Measurements from ENCODE around the gene WDR4.
"Not testable (repeated sequence)": the region's sequence is repeated elsewhere in the genome, so short reads cannot be mapped to it uniquely, and the experiment has no call there.

The WDR4 gene

DNA sequence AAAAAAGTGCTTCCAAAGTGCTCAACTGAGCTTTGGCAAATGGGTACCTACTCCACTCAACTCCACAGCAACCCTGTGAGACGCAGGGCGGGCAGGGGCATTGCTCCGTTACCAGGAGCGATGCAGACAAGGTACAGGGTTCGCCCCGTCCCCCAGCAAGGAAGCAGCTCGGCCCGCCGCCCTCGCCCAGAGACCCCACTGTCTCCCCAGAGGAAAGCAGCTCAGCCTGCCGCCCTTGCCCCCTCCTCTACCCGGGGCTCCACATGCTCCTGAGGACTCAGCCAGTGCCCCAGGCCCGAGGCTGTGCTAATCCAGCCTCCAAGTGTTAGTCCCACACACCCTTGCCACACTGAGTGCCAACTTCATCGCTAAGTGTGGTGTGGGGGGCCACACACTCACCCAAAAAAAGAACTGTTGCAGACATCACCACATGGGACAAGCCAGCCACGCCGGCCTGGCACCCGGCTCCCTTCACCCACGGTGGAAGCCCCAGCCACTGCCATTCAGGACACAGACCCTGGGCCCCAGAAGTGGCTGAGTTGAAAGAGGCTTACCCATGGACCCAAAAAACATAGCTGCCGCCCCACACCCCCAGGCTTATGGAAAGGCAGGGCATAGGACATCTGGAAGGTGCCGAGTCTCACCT is 26.3 kb downstream of the WDR4 start:
- no peak for DNase-seq (ENCODE audit: low spot score)

DNA sequence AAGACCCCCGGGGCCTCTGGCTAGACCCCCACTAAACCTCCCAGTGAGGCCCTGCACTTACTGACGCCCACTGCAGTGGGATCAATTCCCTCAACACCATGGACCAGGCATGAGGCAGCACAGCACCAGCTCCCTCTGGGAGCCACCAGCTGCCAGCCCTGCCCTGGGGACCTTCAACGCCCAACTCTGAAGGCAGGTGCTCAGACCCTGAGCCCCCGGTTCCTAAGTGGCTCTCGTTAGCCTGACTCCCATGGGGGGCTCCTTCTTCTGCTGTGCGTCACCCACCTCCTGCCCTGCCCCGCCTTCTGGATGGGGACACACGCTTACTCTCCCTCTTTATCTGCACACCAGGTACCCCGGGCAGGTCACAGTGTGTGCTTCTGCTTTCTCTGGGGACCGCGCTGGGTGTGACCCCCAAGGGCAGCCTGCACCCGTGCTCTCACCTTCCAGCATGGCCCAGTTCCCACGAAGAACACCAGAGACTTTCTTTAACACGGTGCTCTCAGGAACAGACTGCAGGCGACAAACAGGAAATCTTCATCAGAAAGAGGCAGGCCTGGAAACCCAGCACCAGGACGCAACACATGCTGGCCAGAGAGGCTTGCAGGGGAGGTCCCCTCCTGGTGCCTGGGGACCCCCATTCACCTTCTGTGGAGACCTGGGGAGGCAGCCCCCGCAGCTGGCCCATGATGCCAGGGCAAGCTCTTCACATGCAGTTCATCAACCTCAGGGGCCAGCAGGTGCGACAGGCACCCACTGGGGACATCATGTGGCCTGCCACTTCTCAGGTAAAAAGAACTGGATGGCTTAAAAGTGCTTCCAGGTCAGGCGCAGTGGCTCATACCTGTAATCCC is 27.3 kb downstream of the WDR4 start:
- DNase-seq (ENCODE audit: low spot score): no peak

DNA sequence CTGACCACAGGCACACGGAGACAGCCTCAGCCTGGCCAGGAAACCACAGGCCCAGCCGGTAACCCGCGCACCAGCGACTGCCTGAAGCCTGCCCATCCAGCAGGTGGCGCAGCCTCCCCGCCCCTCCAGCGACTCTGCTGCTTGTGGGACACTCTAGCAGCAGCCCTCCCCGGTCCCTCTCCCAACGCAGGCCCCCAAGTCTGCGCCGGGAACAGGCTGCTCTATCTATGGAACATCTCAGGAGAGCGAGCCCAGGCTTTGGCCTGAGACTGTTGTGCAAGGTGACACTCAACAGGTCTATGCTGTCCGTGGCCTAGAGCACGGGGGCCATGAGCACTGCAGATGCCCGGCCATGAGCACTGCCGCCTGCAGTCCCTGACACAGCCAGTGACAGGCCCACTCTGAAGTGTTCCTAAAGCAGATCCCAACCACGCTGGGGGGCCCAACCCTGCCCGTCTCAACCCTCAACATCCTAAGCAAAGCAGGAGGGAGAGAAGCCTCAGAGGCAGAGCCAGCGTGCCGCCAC is 28.4 kb downstream of the WDR4 start:
- DNase-seq (ENCODE audit: low spot score): peak; percentile 53

DNA sequence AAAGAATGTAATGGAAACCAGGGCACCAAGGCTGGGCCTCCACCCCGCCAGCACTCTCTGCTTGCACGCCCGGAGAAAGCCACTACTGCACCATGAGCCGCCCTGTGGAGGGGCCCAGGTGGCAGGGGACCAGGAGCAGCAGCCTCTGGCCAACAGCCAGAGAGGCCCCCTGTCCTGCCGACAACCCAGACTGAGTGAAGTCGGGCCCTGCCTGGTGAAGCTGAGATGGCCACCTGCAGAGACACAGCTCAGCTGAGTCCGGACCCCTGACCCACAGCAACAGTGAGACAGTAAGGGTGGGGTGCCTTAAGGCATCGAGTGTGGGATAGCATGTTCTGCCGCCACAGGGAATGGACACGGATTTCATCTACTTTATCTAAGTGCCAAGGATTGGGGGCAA is 28.9 kb downstream of the WDR4 start:
- no peak for DNase-seq (ENCODE audit: low spot score)

DNA sequence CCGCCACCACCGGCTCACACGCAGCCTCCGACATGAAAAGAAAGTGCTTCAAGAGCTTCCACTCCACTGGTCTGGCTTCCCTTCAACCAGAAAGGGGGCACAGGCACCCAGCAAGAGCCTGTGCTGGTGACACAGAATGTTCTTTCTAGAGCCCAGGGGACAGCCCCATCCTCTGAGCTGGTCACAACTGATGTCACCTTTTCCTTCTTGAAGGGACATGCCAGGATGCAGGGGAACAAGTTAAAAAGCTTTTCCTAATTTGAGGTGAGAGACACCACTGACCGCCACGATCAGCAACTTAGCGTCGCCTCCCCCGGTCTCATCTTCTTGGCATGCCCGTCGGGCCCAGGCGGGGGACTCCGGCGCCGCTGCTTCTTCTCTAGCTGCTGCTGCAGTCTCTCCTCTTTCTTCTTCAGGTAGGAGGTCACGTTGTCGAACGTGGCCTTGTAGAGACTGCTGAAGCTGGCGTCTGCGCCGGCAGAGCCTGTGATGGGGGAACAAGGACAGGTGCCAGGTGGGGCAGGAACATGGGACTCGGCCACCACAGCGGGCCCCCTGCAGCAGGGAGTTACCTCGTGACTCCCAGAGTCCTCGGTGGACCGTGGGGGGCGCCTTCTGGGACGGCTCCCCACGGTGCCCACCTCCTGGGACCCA is 29.5 kb downstream of the WDR4 start:
- DNase-seq (ENCODE audit: low spot score): no peak

DNA sequence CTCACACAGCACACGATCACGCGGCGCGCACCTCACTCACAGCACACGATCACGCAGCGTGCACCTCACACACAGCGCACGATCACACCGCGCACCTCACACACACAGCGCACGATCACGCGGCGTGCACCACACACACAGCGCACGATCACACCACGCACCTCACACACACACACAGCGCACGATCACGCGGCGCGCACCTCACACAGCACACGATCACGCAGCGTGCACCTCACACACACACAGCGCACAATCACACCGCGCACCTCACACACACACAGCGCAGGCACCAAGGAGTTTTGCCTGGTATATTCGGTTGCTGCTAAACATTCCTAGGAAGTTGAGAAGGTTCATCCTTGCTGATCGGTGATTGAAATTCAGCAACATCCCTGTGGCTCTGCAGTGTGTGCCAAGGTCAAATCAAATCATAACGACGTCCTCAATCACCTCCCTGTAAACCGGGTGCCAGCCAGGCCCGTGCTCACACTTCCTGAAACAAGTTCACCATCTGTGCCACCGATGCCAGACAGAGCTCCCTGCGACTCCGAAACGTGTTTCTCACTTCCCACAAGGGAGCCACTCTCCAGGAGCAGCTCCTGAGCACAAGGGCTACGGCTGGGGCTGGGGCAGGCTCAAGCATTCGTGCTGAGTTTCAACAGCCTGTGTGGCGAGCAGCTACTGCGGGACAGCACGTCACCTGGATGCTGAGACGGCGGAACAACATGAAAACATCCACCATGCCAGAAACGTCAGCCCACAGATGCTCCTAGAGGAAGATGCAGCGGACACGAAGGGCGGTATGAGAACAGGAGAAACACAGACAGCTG is 30.2 kb downstream of the WDR4 start:
- no peak for DNase-seq (ENCODE audit: low spot score)

DNA sequence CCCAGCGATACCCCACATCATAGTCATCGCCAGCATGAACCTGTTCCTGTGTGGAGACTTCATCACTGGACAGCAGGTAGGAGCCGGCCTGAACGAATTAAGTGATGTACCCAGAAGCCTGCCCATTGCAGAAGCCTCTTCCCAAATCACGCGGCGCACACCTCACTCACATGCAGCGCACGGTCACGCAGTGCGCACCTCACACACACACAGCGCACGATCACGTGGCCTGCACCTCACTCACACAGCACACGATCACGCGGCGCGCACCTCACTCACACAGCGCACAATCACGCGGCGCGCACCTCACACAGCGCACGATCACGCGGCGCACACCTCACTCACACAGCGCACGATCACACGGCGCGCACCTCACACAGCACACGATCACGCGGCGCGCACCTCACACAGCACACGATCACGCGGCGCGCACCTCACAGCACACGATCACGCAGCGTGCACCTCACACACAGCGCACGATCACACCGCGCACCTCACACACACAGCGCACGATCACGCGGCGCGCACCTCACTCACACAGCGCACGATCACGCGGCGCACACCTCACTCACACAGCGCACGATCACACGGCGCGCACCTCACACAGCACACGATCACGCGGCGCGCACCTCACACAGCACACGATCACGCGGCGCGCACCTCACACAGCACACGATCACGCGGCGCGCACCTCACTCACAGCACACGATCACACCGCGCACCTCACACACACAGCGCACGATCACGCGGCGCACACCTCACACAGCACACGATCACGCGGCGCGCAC is 31.0 kb downstream of the WDR4 start:
- not testable (repeated sequence) for DNase-seq (ENCODE audit: low spot score)

DNA sequence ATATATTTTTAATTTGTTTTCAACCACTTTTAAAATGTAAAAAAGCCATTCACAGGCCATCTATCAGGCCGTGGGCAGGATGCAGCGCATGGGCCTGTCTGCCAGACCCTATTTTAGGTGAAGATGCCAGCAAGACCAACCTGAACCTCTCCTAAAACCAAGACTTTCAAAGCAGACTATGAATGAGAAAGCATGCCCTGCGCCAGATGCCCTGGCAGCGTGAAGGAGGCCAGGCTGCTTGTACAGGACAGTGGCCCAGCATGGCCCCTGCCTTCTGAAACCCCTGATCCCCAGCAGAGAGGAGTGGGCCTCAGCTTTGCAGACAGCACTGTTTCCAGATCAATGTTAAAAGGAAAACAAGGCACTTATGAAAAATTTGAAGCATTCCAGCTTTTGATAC is 31.6 kb downstream of the WDR4 start:
- no peak for DNase-seq (ENCODE audit: low spot score)

DNA sequence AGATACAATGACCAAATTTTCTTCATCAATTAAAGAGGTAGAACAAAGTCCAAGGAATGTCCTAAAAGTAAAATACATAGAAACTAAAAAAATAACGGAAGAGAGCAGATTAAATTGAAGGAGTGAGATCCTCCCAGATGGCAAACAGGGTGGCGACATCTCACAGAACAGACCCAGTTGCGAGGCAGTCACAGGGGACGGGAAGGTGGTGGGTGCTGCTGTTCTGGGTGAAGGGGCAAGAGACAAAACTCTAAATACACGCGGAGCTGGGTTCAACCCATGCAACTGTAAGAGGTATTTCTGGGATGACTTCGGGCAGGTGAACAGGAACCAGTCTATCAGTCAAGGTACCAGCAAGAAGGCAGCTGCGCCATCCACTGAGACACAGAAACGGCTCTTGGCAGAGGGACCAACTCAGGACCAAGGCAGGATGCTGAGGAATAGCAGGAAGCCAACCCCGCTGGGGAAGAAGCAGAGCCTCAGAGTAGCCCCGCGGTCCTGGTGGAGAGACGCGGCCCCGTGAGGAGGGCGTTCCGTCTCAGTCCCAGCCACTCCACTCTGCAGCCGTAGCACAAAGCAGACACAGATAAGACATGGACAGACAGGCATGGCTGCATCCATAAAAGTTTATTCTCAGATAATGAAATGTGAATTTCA is 32.2 kb downstream of the WDR4 start:
- no peak for DNase-seq (ENCODE audit: low spot score)

DNA sequence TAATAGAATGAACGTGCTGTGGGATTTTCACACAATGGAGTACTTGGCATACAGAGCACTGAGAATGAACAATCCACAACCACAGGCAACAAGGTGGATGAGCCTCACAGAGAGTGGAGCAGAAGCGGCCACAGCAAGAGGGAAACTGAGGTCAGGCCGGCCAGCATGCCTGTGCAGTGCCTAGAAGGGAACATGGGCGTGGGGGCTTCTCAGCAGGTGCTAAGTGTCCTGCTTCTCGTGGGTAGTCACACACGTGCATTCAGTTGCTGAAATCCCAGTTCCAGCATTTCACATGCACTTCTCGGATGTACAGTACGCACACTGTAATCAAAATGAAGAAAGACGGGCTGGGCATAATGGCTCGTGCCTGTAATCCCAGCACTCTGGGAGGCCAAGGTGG is 33.1 kb downstream of the WDR4 start:
- DNase-seq (ENCODE audit: low spot score): no peak

DNA sequence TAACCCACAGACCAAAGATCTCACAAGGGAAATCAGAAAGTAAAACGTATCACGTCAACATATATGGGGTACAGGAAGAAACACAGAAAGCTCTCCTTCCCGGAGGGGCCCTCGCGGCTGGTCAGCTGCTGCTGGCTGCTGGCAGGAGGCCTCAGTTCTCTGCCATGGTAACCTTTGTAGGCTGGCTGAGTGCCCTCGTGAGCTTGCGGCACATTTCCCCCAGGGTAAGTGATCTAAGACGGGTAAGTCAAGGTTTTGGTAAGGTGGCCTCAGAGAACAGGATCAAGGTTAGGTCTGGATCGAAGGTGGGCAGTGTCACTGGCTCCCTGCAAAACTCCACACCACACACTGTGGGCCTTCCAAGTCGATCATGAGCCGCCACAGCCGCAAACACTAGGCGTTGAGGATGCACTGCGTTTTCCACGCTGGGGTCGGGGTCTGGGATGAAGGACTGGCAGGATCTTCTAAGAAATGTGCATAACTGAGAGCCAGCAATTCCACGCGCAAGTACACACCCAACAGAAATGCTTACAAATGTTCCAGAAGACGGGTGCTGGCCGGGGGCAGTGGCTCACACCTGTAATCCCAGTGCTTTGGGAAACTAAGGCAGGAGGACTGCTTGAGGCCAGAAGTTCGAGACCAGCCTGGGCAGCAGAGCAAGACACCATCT is 33.9 kb downstream of the WDR4 start:
- no peak for DNase-seq (ENCODE audit: low spot score)

DNA sequence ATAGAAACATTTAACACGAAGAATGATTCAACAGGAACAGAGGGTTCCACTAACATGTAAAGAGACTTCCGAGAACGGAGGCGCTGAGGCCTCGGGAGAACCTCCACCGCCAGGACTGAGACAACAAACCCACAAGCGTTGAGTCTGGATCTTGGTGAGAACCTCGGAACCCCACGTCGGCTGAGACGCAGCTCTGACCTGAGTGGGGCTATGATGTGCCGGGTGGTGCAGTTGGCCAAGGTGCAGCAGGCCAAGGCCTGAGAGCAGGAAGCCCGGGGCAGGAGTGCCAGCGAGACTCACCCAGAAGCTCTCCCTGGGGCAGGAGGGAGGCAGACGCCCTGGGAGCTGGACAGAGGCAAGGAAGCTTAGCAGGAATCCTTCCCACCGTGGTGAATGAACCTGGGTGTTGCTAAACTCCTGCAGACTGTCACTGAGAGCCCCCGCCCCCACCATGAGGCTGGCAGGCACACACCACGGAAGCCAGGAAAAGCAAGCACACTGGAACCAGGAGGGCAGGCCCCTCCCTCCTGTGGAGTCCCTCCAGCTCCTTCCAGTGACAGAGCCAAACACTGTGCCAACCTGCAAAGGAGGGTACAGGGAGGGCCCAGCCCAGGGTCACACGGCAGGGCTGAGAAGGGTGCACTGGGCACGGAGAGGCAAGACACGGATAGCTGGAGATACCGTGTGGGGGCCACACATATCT is 34.8 kb downstream of the WDR4 start:
- no peak for DNase-seq (ENCODE audit: low spot score)

DNA sequence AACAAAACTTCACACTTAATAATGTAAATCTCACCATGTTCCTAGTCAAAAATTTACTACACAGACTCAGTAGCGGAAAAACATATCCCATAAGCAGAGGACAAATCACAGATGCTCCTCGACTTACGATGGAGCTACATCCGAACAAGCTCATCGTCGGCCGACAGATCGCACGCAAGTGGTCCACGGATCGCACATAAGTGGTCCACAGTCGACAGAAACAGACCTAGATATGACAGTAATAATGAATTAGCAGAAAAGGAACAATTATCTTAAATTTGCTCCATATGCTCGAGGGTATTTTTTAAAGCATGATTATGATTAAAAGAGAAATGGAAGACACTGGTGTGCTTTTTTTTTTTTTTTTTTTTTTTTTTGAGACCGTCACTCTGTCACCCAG is 36.3 kb downstream of the WDR4 start:
- no peak for DNase-seq (ENCODE audit: low spot score)

DNA sequence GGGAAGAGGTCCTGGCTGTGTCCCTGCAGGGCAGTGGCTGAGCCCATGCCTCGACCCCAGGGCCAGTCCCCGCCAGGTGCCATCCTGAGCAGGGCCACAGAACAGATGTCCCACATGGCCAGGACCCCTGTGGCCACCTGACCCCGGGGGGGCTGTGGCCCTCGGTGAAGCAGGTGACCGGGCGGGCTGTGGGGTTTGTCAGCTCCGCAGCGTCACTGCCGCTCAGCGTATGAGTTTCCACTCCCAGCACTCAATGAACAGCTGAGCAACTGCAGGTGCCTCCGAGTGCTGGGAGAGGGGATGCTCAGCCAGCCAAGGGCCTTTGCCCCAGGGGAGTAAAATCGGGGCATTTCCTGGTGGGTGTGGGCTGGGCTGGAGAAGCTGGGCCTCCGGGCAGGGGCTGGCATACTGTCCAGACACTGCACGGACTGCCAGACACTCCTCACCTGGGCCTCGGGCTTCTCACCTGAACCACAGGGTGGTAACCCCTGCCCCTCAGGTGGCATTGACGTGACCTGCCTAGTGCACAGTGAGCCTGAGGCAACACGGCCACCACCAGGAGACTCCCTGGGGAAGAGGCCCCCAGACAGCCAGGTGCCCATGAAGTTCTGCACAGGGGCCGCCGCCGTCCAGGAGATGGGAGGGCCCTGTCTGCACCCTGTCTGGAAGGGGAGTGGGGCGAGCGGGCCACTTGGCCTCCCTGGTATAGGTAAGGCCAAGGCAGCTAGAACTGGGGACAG is 37.3 kb downstream of the WDR4 start:
- DNase-seq (ENCODE audit: low spot score): not testable (repeated sequence)

DNA sequence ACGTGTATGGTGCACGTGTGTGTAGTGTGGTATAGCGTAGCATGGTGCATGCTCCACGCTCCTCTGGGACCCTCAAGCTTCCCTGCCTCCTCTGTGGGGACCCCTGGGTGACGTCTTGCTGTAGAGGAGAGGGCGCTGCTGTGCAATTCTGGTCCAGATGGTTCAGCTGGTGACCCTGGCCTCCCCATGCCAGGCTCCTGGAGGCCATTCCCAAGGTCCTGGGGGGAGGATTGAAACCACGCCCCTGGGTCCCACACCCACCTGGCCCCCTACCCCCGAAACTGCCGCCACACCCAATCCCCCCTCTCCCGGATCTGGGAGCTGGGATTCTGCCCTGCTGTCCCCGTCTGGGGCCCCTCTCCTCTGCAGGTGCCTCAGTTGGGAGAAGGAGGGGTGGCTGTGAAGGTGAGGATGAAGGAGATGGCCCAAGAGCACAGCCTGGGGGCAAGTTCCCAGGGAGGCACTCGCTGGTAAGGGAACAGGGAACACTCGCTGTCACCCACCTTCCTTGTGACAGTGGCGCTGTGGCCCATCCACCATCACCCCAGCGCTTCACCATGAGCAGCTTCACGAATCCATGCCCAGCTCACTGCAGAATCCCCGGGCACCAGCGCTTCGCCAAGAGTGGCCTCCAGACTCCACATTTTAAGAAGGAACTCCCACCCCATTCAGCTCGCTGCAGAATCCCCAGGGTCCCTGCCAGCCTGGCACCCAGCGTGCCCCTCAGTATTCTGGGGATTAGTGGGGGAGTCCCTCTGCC is 38.0 kb downstream of the WDR4 start:
- DNase-seq (ENCODE audit: low spot score): no peak

DNA sequence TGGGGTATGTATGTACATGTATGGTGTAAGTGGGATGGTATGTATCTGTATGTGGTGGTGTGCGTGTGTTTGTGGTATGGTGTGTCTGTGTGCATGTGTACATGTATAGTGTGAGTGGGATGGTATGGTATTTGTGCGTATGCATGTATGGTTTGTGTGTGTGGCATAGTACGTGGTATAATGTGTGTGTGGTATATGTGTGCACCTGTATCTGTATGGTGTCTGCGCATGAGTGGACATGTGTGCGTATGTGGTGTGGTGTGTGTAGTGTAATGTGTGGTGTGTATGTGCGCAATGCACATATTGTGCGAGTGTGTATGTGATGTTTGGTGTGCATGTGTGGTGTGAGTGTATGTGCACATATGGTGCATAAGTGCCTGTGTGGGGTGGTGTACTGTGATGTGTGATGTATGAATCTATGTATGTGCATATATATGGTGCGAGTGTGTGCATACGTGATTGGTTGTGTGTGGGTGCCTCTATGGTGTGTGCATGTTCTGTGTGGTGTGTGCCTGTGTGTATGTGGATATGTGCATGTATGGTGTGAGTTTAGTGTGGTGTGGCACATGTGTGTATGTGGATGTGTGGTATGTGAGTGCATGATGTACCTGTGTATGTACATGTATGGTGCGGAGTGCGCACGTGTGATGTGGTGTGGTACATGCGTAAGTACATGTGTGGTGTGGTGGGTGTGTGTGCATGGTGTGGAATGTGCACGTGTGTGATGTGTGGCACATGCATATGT is 38.8 kb downstream of the WDR4 start:
- no peak for DNase-seq (ENCODE audit: low spot score)
